Activated CD4-positive, alpha-beta T cell treated with anti-CD3 and anti-CD28 coated beads, Interleukin-2, amount 50 U/mL, for 16 hours (primary cell): ENCODE data around the gene GPR55.
A peak's percentile ranks its signal among the peaks of the same experiment; 100 is the strongest.

ENCODE experiments used
- DNase-seq: peaks from one replicate; pipeline ENCODE4 v3.0.0-alpha.2; 2020

Gene GPR55

DNA sequence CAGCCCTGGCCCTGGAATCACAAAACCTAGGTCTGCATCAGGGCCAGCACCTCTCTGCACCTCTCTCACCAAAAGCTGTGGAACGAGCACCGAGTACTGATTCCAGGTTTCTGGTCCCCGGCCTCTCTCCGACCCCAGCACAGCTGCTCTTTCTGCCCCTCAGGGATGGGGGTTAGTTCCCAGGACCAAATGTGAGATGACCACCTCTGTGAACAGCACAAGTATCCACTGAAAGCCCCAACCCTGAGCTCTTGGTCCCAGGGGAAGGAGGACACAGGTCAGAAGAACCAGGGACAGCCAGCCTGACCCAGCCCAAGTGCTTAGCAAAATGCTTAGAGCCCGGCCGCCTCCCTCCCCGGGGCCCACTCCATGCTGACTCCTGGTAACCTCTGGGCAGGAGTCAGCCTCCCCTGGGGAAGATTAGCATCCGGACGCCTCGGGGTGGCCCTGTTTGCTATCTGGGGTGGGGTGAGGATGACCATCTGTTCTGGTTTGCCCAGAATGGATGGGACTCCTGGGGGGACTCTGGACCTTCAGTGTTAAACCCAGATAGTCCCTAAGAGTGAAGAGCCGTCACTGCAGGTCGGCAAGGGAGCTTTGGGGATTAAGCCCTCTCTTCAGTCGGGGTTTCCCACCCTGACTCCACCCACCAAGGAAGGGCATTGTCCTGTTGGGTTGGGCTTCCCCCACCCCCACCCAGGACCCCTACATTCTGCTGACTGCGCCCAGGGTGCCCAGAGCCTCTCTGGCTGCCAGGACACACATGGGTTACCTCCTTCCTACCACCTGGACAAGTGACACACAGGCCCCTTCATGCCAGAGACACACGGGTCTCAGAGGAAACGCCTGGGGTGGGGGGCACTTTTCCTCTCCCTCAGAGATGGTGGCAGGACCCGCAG, 9.4 kb upstream of the GPR55 start:
- DNase-seq: no peak

GRCh38 chr2:230933521-230934180, 8.6 kb upstream of the GPR55 start:
- DNase-seq: no peak

- DNase-seq: no peak
Observed at GRCh38 chr2:230932556-230933511, 7.8 kb upstream of the GPR55 start.

DNA sequence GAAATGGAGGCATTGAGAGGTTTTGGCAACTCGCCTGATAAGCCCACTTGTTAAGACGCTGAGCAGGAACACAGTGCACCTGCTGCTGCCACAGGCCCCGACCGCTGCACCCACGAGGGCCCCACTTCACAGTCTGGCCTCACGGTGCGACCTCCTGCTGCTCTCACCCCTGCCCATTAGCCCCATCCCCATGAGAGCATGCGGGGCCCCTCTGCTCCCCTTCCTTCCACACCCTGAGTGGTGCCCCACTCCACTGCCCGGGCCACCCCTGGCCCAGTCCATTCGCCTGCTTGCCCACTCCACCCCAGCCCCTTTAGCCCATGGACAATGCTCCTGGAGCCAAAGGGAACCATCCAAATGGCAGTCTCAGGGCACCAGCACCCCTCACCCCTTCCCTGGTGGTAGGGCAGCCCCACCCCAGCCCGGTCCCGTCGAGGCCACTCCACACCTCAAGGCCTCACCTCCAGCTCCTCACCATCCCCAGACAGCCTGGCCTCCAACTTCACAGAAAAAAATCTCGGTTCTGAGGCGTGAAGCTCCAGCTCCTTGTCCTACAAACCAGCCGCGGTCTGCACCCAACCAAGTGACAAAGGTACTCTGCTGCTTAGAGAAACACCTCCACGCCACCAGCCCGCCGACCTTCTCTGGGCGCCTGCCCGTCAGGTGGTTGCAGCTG, 6.7 kb upstream of the GPR55 start:
- no peak for DNase-seq

DNA sequence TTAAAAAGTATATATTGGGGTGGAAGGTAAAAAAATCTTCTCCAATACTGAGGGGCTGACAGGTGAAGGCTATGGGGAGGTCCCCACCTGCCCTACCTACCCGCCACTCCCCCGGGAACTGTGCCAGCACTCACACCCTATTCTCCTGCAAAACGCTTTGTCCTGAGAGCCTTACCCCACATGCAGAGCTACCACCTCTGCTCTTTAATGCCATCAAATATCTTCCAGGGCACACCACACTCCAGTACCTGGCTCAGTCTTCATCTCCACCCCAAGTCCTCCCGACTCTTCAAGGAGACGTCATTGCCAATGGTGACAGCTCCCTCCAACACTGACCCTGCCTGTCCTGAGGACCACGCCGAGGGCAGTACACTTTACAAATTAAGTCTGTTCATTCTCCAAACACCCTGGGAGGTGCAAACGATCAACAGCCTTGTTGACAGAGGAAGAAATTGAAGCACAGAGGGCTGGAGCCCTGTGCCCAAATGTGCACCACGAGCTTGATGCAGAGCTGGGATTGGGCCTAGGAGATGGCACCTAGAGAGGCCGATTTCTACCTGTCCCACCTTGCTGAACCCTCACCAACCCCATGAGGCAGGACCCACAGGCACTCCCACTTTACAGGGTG, 6.0 kb upstream of the GPR55 start:
- DNase-seq: no peak

DNA sequence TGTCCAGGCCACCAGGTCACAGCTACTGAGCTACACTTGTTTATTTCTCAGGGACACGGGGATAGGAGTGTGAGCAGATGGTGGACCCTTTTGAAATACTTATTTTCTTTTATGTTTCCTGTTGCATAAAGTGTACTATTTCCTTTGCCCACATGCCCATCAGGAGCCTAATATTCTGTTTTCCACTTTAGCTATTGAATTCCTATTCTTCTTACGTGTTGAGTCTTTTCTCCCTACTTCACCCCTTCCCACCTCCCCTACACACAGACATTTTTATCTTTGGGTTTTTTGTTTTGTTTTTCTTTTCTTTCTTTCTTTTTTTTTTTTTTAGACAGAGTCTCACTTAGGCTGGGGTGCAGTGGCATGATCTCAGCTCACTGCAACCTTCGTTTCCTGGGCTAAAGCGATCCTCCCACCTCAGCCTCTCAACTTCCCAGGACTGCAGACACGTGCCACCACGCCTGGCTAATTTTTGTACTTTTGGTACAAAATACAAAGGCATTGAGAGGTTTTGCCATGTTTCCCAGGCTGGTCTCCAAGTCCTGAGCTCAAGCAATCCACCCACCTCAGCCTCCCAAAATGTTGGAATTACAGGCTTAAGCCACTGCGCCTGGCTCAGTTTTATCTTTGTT, 5.2 kb upstream of the GPR55 start:
- no peak for DNase-seq

GRCh38 chr2:230929381-230930148, 4.5 kb upstream of the GPR55 start:
- no peak for DNase-seq

- DNase-seq: no peak
Observed at GRCh38 chr2:230928701-230929380, 3.8 kb upstream of the GPR55 start.

GRCh38 chr2:230927711-230928341, 2.8 kb upstream of the GPR55 start:
- DNase-seq: no peak

GRCh38 chr2:230925879-230926765, 1.1 kb upstream of the GPR55 start:
- peak; percentile 89 for DNase-seq

- DNase-seq: peak; percentile 61
Observed at GRCh38 chr2:230925443-230925878, 419 bp upstream of the GPR55 start.

- DNase-seq: no peak
Observed at GRCh38 chr2:230924092-230924469, 961 bp downstream of the GPR55 start.

GRCh38 chr2:230922951-230923717, 1.9 kb downstream of the GPR55 start:
- DNase-seq: no peak

DNA sequence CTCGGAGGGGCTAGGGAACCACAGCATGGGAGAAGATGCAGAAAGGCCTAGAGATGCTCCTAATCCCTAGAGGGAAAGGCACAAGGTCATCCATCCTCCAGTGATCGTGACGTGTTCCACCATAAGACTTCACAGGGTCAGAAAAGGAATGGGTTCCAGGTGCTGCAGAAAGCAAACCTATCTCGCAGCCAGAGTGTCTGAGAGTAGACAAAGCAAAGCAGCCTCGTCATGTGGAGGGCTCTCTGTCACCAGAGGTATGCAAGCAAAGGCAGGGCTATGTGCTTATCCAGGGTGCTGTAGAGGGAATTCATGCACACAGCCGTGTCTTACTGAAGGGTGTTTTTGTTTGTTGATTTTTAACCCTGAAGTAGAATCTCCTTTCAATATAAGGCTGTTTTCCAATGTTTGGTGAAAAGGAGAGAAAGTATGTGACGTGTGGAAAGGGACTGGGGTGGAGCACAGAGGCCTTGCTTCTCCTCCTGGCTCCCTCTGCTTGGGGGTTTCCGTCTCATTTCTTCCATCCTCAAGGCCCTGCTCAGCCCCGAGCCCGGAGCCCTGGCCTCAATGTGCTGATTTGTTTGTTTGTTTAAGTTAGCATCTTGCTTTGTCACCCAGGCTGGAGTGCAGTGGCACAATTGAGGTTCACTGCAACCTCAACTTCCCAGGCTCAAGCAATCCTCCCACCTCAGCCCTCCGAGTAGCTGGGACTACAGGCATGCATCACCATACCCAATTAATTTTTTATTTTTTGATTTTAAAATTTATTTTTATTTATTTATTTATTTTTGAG, 3.0 kb downstream of the GPR55 start:
- no peak for DNase-seq

DNA sequence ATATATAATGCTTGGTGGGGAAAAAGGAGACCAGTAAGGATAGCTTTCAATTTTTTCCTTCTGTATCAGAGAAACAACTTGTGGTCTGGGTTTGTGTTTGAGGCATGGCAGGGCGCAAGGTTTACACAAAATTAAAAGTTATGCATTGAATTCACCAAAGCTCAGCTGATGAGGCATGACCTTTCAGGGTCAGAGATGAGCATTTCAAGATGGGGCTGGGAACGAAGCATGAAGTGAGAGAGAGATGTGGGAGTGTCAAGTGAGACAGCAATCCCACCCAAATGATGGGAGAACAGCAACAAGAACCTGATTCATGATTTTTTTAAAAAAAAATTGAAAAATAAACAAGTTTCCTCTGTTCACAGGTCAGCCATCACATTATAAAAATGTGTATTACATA, 4.9 kb downstream of the GPR55 start:
- no peak for DNase-seq

DNA sequence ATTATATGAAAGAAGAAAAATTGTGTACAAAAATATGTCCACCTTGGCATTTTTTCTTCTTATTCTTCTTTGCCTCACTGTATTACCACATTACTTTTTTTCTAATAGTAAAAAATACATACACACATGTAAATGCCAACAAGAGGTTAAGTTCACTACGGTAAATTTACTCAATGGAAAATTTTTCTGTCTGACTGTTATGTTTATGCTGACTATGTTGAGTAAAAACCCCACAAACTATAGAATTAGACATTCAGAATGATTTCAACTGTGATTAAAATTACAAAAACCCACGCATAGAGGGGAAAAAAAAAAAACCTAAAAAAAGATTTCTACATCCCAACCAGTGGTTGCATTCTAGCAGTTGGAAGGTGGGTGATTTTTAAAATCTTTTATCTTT, 5.4 kb downstream of the GPR55 start:
- no peak for DNase-seq

DNA sequence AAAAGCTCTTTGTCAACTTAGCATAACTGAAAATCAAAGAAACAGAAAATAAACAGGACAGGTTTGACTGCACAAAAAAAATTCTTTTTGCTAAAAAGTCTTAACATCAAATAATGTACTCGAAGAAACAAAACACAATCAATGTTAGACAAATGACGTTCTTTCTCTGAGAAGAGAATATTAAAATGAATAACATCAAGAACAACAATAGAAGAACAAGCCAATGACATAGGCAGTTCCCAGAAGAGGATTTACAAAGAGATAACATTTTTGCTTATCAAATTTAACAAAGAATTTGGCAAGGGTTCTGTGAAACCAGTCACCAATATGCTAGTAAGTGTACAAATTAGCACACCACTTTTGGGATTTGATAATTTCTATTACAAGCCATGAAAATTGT, 5.8 kb downstream of the GPR55 start:
- DNase-seq: no peak
